Inflammatory macrophage treated with lipopolysaccharide for 4 hours (primary cell): ENCODE measurements around the gene PUDP.
"Not testable (repeated sequence)": the region's sequence is repeated elsewhere in the genome, so short reads cannot be mapped to it uniquely, and the experiment has no call there.

Source experiments
- DNase-seq: peaks from one replicate; pipeline ENCODE4 v3.0.0-alpha.2; 2020

PUDP gene

DNA sequence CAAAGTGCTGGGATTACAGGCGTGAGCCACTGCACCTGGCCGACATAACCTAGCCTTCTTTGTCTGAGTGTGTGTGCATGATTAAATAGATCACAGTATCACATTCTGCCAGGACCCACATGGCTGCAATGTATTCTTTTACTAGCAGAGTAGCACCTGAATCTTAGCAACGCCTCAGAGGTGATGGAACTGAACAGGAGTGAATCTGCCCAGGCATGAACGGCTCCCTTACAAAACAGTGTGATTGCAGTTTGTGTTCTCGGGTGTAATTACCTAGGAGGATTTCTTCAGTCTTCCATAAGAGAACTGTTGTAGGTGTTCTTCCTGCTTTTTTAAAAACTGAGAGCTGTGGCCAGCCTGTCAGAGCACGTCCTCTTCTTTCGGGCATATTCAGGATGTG, 123.1 kb downstream of the PUDP start:
- DNase-seq: no peak

DNA sequence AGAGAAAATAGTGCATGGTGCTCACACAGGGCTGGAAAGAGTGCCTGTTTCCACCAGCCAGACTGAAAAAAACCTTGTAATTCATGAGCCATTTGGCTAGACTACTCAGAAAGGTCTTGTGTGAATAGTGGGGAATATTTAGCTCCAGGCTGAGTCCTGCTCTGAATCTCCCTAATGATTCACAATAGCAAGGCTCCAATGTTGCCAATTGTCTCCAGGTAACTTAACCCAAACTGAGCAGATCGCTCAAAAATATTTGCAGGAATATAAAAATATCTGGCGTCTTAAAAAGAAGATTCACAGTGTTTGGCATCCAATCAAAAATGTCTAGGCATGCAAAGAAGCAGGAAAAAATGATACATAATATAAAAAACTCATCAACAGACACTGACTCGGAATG, 125.0 kb downstream of the PUDP start:
- DNase-seq: not testable (repeated sequence)

DNA sequence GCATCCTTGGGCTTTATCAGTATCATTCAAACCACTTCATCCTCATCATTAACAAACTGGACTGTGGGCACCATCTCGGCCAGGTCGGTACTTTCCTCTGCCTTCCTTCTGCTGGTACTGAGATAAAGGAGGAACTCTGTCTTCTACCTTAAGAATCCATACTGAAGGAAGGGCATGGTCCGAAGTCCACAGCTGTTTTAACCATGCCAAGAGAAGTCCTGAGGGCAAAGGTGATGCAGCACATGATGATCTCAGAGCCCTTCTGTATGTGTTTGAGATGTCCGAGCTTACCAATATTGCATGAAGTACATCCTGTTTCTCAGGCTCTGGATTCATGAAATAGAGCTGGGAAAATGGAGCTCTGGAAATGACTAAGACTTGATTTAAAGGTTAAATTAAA, 126.0 kb downstream of the PUDP start:
- no peak for DNase-seq

GRCh38 chrX:7019555-7019954, 128.4 kb downstream of the PUDP start:
- no peak for DNase-seq

GRCh38 chrX:7012262-7012834, 135.6 kb downstream of the PUDP start:
- DNase-seq: not testable (repeated sequence)

DNA sequence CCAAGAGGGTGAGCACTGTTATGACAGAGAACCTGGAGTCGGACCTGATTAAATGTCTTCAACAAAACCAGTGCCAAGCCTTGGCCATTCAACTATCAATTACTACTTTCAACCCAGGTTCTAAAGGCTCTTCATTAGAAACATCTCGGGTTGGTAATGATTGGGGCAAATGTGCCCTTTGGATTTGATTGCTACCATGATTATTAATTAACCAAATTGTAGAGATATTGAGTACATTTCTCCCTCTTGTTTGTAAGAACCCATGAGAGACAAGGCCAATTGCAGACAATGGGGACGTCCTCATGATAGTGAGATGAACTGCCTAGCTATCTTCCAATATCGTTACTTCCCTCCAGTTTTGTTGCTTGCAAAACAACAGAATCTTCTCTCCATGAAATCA, 137.1 kb downstream of the PUDP start:
- not testable (repeated sequence) for DNase-seq

DNA sequence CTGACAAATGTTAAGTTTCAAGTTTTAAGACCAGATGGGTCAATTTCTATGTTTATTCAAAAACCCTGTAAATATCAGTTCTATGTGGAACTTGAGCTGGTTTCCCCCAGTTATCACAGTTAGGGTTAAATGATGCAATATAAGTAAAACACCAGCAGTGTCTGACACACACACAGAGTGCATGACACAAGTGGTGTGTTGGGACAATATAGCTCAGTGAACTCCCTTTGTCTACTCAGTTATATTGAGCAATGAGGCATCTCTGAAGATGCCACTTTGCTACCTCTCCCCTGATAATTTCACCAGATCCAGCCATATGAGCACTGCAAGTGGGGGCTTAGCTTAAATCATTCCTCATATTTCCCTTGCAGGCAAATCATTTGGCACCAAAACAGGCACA, 140.6 kb downstream of the PUDP start:
- DNase-seq: not testable (repeated sequence)
